Measurements from ENCODE around the gene UBR2. TPM values are rescaled to one million over a fixed set of nuclear protein-coding genes. Genes with fewer than 3 reads are reported as not detected.

The UBR2 gene
- total and polyA plus RNA-seq, 9 of the 15 experiments (the other 6 are each of a cell fraction or from before 2014, with no cell fraction given), result 9.1 to 38.9 (median 23.4) TPM

DNA sequence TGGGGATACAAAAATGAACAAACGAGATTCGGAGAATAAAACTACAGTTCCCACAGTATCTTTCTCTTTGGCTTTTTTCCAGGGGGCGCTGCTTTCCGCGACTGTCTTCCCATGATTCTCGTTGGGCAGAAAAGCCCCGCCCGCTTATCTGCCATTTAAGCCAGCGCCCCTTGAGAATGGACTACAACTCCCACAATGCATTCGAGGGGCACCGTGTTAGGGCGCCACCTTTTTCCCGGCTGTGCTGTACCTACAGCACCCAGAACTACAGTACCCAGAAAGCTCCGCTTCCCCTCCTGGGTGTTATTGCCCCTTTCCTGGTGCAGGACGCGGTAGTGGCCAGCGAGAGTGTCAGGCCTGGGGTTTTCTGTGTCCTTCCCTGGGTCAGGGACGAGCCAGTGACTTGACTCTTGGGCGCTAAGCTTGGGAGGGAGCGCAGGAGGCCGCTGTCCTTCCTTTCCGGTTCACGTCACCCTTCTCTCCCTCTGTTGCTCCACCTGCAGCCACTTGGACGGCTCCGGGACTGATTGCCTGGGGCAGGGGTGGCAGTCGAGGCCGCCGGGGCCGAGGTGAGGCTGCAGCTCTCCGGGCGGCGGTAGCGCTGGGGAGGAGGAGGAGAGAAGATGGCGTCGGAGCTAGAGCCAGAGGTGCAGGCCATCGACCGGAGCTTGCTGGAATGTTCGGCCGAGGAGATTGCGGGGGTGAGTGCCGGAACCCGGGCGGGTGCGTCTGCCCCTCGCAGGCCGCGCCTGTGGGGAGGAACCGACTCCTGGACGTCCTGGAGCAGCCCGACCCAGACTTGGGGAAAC, at the start of gene UBR2 (continued):
- TF ChIP-seq, protein P1, sequence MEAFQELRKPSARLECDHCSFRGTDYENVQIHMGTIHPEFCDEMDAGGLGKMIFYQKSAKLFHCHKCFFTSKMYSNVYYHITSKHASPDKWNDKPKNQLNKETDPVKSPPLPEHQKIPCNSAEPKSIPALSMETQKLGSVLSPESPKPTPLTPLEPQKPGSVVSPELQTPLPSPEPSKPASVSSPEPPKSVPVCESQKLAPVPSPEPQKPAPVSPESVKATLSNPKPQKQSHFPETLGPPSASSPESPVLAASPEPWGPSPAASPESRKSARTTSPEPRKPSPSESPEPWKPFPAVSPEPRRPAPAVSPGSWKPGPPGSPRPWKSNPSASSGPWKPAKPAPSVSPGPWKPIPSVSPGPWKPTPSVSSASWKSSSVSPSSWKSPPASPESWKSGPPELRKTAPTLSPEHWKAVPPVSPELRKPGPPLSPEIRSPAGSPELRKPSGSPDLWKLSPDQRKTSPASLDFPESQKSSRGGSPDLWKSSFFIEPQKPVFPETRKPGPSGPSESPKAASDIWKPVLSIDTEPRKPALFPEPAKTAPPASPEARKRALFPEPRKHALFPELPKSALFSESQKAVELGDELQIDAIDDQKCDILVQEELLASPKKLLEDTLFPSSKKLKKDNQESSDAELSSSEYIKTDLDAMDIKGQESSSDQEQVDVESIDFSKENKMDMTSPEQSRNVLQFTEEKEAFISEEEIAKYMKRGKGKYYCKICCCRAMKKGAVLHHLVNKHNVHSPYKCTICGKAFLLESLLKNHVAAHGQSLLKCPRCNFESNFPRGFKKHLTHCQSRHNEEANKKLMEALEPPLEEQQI (IDR thresholded peaks at IDR 0.05), result no peak
- no peak for TF ChIP-seq RHOXF2B (CRISPR knock-in tag; conservative IDR thresholded peaks at IDR 0.05)
- TF ChIP-seq, protein P2, sequence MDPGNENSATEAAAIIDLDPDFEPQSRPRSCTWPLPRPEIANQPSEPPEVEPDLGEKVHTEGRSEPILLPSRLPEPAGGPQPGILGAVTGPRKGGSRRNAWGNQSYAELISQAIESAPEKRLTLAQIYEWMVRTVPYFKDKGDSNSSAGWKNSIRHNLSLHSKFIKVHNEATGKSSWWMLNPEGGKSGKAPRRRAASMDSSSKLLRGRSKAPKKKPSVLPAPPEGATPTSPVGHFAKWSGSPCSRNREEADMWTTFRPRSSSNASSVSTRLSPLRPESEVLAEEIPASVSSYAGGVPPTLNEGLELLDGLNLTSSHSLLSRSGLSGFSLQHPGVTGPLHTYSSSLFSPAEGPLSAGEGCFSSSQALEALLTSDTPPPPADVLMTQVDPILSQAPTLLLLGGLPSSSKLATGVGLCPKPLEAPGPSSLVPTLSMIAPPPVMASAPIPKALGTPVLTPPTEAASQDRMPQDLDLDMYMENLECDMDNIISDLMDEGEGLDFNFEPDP (CRISPR knock-in tag; IDR thresholded peaks at IDR 0.05), result no peak
- no peak for TF ChIP-seq ZNF778 (CRISPR knock-in tag; IDR thresholded peaks at IDR 0.05)
- no peak for TF ChIP-seq TAL1 (IDR thresholded peaks at IDR 0.05)
- peak; percentile 91; the same call in 1 of the 2 replicates for TF ChIP-seq CTBP1 (IDR thresholded peaks at IDR 0.05; ENCODE audit: borderline replicate concordance)
- TF ChIP-seq, protein P3, sequence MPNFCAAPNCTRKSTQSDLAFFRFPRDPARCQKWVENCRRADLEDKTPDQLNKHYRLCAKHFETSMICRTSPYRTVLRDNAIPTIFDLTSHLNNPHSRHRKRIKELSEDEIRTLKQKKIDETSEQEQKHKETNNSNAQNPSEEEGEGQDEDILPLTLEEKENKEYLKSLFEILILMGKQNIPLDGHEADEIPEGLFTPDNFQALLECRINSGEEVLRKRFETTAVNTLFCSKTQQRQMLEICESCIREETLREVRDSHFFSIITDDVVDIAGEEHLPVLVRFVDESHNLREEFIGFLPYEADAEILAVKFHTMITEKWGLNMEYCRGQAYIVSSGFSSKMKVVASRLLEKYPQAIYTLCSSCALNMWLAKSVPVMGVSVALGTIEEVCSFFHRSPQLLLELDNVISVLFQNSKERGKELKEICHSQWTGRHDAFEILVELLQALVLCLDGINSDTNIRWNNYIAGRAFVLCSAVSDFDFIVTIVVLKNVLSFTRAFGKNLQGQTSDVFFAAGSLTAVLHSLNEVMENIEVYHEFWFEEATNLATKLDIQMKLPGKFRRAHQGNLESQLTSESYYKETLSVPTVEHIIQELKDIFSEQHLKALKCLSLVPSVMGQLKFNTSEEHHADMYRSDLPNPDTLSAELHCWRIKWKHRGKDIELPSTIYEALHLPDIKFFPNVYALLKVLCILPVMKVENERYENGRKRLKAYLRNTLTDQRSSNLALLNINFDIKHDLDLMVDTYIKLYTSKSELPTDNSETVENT (CRISPR knock-in tag; IDR thresholded peaks at IDR 0.05), result peak; percentile 83
- no peak for TF ChIP-seq ZNF133 (CRISPR knock-in tag; IDR thresholded peaks at IDR 0.05)
- no peak; the same call in 1 of the 2 replicates for TF ChIP-seq ATF1 (CRISPR knock-in tag; IDR thresholded peaks at IDR 0.05)
- peak; percentile 98 for TF ChIP-seq ATF1 (tag; IDR thresholded peaks at IDR 0.05)
- TF ChIP-seq SP1 (CRISPR knock-in tag; IDR thresholded peaks at IDR 0.05), result peak; percentile 94
- peak in 1 of 2 experiments; percentile 24; a peak in 1 of 4 replicates for TF ChIP-seq CSDE1 (IDR thresholded peaks at IDR 0.05)
- TF ChIP-seq SRF (CRISPR knock-in tag; IDR thresholded peaks at IDR 0.05), result peak in 1 of 2 experiments; percentile 92; a peak in 2 of 4 replicates
- no peak for TF ChIP-seq CC2D1A (IDR thresholded peaks at IDR 0.05)
- TF ChIP-seq, protein P4, sequence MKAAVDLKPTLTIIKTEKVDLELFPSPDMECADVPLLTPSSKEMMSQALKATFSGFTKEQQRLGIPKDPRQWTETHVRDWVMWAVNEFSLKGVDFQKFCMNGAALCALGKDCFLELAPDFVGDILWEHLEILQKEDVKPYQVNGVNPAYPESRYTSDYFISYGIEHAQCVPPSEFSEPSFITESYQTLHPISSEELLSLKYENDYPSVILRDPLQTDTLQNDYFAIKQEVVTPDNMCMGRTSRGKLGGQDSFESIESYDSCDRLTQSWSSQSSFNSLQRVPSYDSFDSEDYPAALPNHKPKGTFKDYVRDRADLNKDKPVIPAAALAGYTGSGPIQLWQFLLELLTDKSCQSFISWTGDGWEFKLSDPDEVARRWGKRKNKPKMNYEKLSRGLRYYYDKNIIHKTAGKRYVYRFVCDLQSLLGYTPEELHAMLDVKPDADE (conservative IDR thresholded peaks at IDR 0.05; ENCODE audit: control insufficient read depth, low read depth, low read length), result peak; percentile 100
- no peak for TF ChIP-seq BRCA1 (IDR thresholded peaks at IDR 0.05)
- no peak for TF ChIP-seq BRCA1 (CRISPR knock-in tag; IDR thresholded peaks at IDR 0.05)
- TF ChIP-seq KLF1 (tag; IDR thresholded peaks at IDR 0.05), result peak; percentile 74
- no peak for TF ChIP-seq DDX20 (tag; IDR thresholded peaks at IDR 0.05; ENCODE audit: low read depth)
- TF ChIP-seq ZNF274 (IDR thresholded peaks at IDR 0.05; ENCODE audit: borderline replicate concordance, low read depth, low read length), result no peak
- TF ChIP-seq KAT2B (IDR thresholded peaks at IDR 0.05; ENCODE audit: low read depth, low read length), result peak; percentile 87
- TF ChIP-seq MAFF (IDR thresholded peaks at IDR 0.05; ENCODE audit: low read length), result no peak
- no peak for TF ChIP-seq ZNF347 (CRISPR knock-in tag; IDR thresholded peaks at IDR 0.05; ENCODE audit: low read depth)
